Left kidney (tissue), 8 donors: Measurements from ENCODE around the gene KLHL15. TPM values are rescaled to one million over a fixed set of nuclear protein-coding genes. Genes with fewer than 3 reads are reported as not detected.
A peak's percentile ranks its signal among the peaks of the same experiment; 100 is the strongest.
"Not testable (repeated sequence)": the region's sequence is repeated elsewhere in the genome, so short reads cannot be mapped to it uniquely, and the experiment has no call there.

Source experiments
- DNase-seq: peaks from one replicate; pipeline ENCODE4 v3.0.0-alpha.2; 2013
- long read RNA-seq, 8 donors: transcript quantifications; one replicate each; lab custom pipeline, GENCODE V29; 2026
- polyA plus RNA-seq: library from polyadenylated mRNA; unstranded; fragments of 120-200 nt; gene quantifications from one replicate; pipeline ENCODE4 v1.2.1, GENCODE V29; 2013; ENCODE audit not compliant: insufficient read length

KLHL15 gene, protein sequence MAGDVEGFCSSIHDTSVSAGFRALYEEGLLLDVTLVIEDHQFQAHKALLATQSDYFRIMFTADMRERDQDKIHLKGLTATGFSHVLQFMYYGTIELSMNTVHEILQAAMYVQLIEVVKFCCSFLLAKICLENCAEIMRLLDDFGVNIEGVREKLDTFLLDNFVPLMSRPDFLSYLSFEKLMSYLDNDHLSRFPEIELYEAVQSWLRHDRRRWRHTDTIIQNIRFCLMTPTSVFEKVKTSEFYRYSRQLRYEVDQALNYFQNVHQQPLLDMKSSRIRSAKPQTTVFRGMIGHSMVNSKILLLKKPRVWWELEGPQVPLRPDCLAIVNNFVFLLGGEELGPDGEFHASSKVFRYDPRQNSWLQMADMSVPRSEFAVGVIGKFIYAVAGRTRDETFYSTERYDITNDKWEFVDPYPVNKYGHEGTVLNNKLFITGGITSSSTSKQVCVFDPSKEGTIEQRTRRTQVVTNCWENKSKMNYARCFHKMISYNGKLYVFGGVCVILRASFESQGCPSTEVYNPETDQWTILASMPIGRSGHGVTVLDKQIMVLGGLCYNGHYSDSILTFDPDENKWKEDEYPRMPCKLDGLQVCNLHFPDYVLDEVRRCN
- 16.4 TPM for polyA plus RNA-seq
- long read RNA-seq, donor 1 = 0 reads
- long read RNA-seq, donor 2, partial matches to known transcripts = 140 of 140 reads
- long read RNA-seq, donor 2, other reads (novel, unspliced or antisense) = 0 of 140 reads
- long read RNA-seq, donor 3 = 0 reads
- long read RNA-seq, donor 4 = 0 reads
- long read RNA-seq, donor 5 = 0 reads
- long read RNA-seq, donor 6, partial matches to known transcripts = 42 of 42 reads
- long read RNA-seq, donor 6, other reads (novel, unspliced or antisense) = 0 of 42 reads
- long read RNA-seq, donor 7 = 0 reads
- long read RNA-seq, donor 8 = 0 reads

DNA sequence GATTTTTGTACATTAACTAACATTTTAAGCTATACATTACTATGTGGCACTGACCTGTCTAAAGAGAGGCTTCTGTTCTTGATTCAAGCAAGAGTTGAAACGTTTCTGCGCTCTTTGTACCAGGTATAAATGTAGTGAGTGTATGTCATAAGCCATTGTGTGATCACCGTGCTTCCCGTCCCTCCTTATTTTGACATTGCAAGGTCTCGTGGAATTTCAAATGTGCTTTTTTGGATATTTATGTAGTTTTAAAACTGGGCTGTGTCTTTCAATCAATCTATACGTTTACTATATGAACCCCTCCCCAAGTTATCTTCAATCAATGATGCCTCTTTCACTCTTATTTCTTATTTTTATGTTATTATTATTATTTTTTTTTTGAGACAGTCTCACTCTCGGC lies at the start of gene KLHL15:
KLHL15 (minus strand) TSS at position 101 of the 400 bp plus-strand sequence. CDS start 20,493 bp downstream, outside the sequence.
- DNase-seq = no peak

DNA sequence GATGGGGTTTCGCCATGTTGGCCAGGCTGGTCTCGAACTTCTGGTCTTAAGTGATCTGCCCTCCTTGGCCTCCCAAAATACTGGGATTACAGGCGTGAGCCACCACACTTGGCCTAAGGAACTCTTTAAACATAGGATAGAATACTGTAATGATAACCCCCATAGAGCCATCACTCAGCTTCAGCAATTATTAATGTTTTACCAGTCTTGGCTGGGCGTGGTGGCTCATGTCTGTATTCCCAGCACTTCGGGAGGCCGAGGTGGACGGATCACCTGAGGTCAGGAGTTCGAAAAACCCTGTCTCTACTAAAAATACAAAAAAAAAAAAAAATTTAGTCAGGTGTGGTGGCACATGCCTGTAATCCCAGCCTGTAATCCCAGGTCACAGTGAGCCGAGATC lies 42.9 kb upstream of the KLHL15 start:
- no peak for DNase-seq

DNA sequence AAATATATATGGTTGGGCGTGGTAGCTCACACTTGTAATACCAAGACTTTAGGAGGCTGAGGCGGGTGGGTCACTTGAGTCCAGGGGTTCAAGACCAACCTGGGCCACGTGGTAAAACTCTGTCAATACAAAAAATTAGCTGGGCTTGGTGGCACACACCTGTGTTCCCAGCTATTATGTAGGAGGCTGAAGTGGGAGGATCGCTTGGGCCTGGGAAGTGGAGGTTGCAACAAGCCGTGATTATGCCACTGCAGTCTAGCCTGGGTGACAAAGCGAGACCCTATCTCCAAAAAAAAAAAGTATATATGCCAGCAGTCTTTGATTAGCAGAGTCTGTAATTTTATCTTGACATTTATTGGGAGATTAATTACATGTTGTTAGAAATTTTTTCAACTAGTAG lies 36.5 kb upstream of the KLHL15 start:
- no peak for DNase-seq

DNA sequence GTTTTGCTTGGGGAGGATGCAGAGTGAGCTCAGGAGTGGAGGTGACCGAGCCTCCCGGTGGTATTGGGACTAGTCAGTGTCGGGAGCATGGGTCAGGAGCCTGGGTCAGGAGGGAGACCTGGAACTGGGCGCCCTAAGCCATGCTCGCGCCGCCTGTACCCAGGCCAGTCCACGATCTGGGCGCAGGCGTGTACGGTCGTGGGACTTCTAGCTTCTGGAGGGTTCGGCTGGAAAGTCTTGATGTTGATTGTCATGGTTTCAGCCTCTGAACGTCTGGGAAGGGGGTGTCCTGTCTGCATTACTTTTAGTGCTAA lies 28.0 kb upstream of the KLHL15 start:
- no peak for DNase-seq

DNA sequence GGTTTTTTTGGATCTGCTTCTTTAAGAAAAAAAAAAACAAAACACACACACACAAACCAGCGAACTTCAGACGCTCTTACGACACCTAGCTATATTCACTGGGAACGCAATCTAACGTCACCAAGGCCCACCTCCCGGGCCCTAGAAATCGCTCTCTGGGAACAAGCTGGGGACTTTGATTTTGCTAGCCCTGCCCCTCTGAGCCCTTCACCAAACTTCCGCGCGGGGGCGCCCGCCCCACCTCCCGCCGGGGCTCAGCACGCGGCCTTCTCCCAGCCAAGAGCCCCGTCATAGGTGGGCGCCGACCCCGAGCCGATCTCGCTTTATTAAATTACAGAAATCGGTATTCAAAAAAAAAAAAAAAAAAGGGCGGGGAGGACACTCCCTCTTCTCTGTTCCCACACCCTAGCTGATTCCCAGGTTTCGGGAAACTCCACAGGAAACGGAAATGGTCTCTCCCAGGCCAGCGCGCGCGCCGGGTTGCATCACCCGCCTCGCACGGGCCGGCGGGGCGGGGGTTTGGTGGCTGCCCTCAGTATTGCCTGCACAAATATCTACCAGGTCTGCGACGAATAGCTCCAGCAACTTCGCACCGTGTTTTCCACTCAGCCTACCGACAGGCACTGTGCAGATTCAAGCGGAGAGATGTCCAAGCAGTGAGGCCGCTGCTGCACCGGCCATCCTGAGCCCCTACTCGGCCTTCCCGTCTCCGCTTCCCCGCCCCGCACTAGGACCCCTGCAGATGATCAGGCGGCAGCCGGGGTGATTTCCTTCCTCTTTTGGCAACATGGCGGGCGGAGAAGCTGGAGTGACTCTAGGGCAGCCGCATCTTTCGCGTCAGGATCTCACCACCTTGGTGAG lies 27.4 kb upstream of the KLHL15 start, which contains the start of gene EIF2S3:
EIF2S3 (plus strand) TSS at position 775 of the 861 bp plus-strand sequence; CDS start at position 788, 13 bp downstream.
- peak; percentile 94 for DNase-seq

DNA sequence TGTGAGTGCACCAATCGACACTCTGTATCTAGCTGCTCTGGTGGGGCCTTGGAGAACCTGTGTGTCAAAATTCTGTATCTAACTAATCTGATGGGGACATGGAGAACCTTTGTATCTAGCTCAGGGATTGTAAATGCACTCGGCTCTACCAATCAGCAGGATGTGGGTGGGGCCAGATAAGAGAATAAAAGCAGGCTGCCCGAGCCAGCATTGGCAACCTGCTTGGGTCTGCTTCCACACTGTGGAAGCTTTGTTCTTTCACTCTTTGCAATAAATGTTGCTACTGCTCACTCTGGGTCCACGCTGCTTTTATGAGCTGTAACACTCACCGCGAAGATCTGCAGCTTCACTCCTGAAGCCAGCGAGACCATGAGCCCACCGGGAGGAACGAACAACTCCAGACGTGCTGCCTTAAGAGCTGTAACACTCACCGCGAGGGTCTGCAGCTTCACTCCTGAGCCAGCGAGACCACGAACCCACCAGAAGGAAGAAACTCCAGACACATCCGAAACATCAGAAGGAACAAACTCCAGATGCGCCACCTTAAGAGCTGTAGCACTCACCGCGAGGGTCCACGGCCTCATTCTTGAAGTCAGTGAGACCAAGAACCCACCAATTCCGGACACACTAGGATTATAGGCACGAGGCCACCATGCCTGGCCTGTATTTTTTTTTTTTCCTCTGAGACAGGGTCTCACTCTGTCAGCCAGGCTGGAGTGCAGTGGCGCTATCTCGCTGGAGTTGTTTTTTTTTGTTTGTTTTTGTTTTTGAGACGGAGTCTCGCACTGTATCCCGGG lies 23.7 kb upstream of the KLHL15 start:
- DNase-seq = not testable (repeated sequence)

DNA sequence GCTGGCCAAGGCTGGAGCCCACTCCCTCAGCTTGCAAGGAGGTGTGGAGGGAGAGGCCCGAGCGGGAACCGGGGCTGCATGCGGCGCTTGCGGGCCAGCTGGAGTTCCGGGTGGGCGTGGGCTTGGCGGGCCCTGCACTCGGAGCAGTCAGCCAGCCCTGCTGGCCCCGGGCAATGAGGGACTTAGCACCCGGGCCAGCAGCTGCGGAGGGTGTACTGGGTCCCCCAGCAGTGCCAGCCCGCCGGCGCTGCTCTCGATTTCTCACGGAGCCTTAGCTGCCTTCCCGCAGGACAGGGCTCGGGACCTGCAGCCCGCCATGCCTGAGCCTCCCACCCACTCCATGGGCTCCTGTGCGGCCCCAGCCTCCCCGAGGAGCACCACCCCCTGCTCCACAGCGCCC lies 22.7 kb upstream of the KLHL15 start:
- not testable (repeated sequence) for DNase-seq

DNA sequence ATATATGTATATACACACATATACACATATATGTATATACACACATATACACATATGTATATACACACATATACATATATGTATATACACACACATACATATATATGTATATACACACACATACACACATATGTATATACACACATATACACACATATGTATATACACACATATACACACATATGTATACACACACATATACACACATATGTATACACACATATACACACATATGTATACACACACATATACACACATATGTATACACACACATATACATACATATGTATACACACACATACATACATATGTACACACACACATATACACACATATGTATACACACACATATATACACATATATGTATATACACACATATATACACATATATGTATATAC lies 19.1 kb upstream of the KLHL15 start:
- DNase-seq = not testable (repeated sequence)

DNA sequence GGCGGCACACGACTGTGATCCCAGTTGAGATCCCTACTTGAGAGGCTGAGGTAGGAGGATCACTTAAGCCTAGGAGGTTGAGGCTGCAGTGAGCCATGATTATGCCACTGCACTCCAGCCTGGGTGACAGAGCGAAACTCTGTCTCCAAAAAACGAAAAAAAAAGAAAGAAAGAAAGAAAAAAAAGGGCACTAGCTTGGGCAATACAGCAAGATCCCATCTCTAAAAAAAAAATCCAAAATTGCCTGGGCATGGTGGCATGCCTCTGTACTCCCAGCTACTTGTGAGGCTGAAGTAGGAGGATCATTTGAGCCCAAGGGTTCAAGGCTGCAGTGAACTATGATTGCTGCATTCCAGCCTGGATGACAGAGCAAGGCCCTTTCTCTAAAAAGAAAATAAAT lies 10.7 kb upstream of the KLHL15 start:
- no peak for DNase-seq

DNA sequence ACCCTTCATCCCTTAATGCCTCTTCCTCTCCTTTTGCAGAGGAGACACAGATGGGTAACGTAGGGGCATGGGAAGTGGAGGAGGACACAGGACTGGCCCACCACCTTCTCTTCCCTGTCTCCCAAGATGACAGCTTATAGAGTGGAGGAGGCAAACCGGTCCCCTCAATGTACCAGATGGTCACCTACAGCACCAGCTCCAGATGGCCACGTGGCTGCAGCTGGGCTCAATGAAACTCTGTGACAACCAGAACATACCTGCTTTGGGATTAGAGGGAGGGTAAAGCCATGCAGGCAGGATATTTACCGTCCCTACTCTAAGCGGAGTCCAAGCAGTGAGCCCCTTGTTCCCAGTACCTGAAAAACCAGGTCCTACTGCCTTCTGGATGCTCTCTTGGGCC lies 7.5 kb upstream of the KLHL15 start:
- DNase-seq = no peak

DNA sequence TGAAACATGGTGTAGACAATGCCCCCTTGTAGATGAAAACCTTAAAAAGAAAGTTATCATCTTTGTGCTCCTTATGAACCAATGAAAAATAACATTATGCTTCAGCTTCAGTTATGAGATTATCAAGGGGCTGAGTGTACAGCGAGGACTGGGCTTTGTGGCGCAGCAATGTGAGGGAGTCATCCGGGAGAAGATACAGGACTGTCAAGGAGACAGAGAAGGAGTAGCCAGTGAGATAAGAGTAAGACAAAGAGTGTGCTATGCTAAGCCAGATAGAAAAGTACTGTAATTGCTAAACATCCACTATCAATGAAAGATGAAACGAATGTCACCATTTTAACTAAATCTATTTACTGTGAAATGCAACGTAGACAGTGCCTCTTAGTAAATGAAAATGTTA lies 3.6 kb upstream of the KLHL15 start:
- no peak for DNase-seq

DNA sequence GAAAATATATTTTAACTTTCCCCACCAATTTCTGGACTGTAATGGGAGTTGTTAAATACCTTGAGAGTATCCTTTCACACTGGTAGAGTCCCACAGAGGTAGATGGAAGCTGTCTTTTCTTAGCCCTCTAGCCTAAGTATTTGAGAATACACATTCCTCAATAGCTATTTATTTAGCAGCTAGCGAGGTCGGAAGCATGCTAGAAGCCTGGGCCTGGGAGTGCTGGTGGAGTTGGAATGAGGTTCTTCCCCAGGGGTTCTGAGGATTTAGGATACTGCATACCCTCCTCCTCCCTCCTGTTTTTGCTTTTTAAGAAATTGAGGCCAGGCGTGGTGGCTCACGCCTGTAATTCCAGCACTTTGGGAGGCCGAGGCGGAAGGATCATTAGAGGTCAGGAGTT lies 999 bp upstream of the KLHL15 start:
- no peak for DNase-seq

DNA sequence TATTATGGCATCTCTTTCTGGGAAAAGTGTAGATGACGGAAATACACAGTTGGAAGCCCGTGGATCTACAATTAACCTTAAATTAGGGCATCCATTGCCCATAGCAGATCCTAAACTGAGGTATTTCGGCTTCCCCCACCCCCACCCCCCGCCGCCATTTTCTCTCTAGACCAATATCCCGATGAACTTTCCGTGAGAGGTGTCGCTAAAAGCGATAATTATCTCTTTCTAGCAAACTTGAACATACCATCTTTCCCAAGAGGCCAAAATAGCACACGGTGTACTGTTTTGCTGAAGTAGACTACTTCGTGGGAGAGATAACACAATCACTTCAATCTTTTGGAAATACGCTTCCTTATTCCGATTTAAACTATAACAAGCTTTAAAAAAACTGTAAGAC lies 554 bp downstream of the KLHL15 start:
- peak; percentile 25 for DNase-seq

DNA sequence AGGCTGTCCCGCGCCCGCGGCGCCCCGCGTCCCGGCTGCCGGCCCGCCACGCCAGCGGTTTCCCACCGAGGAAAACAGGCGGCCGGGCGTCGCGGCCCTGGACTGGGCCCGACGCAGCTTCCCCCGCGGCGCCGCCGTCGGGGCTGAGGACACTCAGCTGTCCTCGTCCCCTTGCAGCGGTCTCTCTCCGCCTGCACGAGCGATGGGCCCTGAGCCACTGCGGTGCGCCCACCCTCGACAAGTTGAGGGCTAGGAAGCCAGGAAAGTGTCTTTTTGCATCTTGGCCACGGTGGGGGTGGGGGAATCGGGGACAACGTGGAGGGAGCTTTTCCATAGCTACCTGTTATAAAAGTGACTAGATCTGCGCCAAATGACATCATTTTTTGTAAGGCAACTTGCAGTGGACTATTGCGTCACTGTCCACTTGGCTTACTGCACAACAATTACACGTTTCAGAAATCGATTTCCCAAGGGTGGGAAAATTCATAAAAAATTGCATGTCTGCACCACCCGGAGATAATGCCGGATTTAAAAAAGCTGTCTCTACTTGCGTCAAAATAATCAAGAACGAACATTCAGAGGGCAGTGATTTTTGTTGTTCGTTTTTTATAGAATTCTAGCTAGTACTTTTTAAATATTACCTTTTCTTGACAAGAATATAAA lies 1.1 kb downstream of the KLHL15 start:
- peak; percentile 36 for DNase-seq

DNA sequence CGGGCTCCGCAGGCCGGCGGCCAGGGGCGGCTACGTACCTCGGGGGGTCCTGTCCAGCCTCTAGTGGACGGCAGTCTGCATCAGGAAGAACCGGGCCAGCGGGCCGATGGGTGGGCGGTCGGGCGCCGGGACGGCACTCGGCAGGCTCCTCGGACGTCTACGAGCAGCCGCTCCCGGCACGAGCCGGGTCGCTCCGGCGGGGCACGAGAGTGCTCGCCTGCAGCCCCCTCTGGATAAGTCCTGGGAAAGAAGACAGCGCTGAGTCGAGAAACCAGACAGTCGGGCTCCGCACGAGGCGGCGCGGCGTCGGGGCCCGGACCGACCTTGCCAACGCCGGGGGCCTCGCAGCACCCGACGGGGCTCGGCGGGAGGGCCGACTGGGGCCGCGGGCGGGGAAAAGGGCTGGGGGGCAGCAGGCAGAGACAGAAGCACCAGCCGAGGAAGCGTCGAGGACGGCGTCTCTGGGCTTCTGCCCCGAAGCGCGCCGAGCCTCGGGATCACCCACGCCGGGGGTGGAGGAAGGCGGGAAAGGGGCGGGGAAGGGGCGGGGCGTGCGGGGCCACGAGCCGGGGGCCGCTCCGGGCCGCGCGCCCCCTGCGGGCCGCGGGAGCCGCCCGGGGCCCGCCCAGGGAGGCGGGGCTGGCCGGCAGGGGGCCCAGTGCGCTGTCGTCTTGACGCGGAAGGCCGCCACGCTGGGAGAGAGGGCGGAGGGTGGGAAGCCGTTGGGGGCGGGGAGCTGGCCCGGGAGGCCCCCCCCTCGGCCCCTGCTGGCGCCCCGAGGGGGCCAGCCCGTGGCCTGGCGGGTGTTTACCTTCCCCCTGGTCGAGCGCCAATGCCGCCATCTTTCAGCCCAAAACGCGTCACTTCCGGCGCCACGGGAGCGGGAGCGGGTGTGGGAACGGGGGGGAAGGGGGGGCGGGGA lies 1.9 kb downstream of the KLHL15 start:
- DNase-seq = peak; percentile 80

DNA sequence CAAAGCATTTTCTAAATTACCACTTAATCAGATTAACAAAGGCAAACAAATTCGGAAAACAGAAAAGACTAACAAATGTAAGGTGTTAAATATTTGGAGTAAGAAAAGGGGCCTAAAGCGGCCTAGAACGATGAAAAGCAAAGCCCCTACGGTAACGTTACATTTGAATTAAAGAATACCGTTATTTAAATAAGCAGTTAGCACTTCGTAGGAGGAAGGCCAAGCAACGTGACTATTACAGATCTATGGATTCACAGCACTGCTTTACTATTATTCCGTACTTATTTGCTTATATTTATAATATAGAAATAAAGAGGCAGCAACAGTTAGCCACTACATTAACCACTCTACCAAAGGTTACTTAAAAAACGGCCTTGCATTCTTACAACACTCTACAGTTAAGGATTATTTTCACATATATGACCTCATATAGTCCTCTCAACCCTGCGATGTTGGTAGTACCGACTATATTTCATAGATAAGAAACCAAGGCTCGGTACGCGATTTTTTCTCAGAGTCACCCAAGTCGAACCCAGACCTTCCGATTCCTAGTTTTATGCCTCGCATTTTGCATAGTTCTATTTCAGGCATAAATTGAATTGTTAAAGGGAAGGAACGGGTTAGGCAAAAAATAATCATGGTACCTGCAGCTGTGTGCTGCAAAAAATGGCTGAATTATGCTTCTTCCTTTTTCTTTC lies 2.9 kb downstream of the KLHL15 start:
- peak; percentile 18 for DNase-seq

DNA sequence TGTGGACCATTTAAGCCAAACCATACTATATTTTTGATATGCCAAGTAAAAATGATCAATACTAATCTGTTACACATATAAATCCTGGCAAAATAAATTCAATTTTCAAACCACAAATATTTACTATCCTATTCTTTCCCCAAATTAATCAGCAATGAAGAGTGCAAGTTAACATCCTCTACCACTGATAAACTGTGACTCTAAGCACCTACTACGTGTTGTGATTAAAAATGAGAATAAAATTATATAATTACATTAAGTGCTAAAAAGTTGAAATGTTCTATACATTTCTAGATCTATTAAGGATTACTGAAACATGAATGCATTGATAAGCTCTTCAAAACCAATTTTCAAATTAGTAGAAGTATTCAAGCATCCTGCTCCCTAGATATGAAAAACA lies 3.4 kb downstream of the KLHL15 start:
- no peak for DNase-seq

DNA sequence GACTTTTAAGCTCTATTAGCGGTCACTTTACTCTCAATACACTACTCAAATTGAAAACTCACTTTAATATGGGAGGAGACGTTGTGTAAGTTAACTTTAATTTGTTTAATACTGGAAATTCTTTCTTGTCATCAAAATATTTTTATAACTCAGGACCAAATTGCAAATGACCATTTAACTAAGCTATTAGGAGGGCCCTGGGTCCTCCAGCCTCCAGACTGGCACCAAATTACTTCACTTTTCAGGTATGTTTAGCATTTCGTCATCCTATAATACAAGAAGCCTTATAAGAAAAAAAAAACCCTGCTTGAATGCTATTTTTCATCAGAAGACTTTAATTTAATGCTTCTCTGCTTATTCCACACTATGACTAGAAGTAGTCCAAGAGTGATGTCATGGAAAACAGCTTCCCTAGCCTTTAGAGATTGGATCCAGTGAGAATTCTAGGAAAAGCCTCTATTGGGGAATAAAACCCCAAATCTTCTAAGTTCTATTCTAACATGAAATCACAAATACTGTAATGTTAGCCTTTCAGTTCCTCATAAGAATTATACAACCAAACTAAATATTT lies 6.6 kb downstream of the KLHL15 start:
- no peak for DNase-seq

DNA sequence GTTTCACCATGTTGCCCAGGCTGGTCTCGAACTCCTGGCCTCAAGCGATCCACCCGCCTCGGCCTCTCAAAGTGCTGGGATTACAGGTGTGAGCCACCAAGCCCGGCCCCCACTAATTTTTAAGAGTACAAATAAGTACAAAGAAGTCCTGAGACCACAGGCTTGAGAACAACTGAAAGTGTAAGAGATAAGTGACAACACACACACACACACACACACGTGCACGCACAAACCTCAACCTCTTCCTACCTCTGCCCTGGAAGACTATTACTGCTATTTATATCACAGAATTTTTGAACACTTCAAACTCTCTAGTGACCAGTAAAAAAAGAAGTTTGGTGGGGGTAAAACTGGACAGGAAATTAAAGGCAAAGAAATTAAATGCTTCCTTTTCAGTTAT lies 7.5 kb downstream of the KLHL15 start:
- DNase-seq = no peak
